ENCODE results near the gene NUMA1. TPM values are rescaled to one million over a fixed set of nuclear protein-coding genes. Genes with fewer than 3 reads are reported as not detected.
A peak's percentile ranks its signal among the peaks of the same experiment; 100 is the strongest.

NUMA1 gene
- total and polyA plus RNA-seq, 9 of the 15 experiments (the other 6 are each of a cell fraction or from before 2014, with no cell fraction given): 4.1 to 104 (median 51.2) TPM

DNA sequence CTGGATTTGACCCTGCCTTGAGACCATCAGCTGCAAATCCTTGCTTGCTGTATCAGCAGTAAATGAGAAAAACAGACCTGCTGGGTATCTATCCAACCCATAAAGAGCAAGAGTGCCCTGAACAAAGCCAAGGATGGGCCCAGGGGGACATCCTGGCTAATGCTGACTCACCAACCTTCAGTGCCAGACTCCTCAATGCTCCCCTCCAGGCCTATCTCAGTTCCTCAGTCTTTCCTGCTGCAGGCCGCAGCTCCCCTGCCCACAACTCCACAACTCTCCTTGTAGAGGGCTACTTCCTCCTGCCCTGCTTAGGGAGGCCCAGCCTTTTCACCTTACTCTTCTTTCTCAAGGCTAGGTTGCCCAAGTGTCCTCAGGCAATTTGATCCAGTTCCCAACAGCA, 20.1 kb upstream of the NUMA1 start (continued):
- TF ChIP-seq DPF2 (IDR thresholded peaks at IDR 0.05) (peak; percentile 54; the same call in 1 of the 2 replicates), HES1 (IDR thresholded peaks at IDR 0.05; ENCODE audit: low read depth) (no peak), ZNF584 (CRISPR knock-in tag; IDR thresholded peaks at IDR 0.05; ENCODE audit: low read depth) (no peak), DACH1 (IDR thresholded peaks at IDR 0.05; ENCODE audit: partially characterized antibody) (no peak), MEF2A (IDR thresholded peaks at IDR 0.05; ENCODE audit: control insufficient read depth, low read depth, low read length) (no peak), CCAR2 (IDR thresholded peaks at IDR 0.05; ENCODE audit: low read depth, low read length) (no peak), DNMT1 (IDR thresholded peaks at IDR 0.05) (no peak), SMARCA5 (IDR thresholded peaks at IDR 0.05) (no peak), PRDM10 (IDR thresholded peaks at IDR 0.05; ENCODE audit: partially characterized antibody) (peak; percentile 28), NFE2 (IDR thresholded peaks at IDR 0.05; ENCODE audit: low read depth) (peak; percentile 79), DMBX1 (CRISPR knock-in tag; IDR thresholded peaks at IDR 0.05; ENCODE audit: borderline replicate concordance) (no peak), MYBL2 (IDR thresholded peaks at IDR 0.05; ENCODE audit: low read depth) (no peak), MYBL2 (CRISPR knock-in tag; IDR thresholded peaks at IDR 0.05; ENCODE audit: borderline replicate concordance) (no peak), MIER1 (IDR thresholded peaks at IDR 0.05; ENCODE audit: low read depth) (no peak), HDAC3 (IDR thresholded peaks at IDR 0.05; ENCODE audit: borderline replicate concordance, partially characterized antibody) (no peak), PTBP1 (IDR thresholded peaks at IDR 0.05; ENCODE audit: low read depth, low read length) (no peak), ZNF124 (CRISPR knock-in tag; IDR thresholded peaks at IDR 0.05) (no peak)
- TF ChIP-seq, protein P1, sequence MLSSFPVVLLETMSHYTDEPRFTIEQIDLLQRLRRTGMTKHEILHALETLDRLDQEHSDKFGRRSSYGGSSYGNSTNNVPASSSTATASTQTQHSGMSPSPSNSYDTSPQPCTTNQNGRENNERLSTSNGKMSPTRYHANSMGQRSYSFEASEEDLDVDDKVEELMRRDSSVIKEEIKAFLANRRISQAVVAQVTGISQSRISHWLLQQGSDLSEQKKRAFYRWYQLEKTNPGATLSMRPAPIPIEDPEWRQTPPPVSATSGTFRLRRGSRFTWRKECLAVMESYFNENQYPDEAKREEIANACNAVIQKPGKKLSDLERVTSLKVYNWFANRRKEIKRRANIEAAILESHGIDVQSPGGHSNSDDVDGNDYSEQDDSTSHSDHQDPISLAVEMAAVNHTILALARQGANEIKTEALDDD (IDR thresholded peaks at IDR 0.05): no peak
- TF ChIP-seq, protein P2, sequence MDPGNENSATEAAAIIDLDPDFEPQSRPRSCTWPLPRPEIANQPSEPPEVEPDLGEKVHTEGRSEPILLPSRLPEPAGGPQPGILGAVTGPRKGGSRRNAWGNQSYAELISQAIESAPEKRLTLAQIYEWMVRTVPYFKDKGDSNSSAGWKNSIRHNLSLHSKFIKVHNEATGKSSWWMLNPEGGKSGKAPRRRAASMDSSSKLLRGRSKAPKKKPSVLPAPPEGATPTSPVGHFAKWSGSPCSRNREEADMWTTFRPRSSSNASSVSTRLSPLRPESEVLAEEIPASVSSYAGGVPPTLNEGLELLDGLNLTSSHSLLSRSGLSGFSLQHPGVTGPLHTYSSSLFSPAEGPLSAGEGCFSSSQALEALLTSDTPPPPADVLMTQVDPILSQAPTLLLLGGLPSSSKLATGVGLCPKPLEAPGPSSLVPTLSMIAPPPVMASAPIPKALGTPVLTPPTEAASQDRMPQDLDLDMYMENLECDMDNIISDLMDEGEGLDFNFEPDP (CRISPR knock-in tag; IDR thresholded peaks at IDR 0.05): no peak
- TF ChIP-seq, protein P3, sequence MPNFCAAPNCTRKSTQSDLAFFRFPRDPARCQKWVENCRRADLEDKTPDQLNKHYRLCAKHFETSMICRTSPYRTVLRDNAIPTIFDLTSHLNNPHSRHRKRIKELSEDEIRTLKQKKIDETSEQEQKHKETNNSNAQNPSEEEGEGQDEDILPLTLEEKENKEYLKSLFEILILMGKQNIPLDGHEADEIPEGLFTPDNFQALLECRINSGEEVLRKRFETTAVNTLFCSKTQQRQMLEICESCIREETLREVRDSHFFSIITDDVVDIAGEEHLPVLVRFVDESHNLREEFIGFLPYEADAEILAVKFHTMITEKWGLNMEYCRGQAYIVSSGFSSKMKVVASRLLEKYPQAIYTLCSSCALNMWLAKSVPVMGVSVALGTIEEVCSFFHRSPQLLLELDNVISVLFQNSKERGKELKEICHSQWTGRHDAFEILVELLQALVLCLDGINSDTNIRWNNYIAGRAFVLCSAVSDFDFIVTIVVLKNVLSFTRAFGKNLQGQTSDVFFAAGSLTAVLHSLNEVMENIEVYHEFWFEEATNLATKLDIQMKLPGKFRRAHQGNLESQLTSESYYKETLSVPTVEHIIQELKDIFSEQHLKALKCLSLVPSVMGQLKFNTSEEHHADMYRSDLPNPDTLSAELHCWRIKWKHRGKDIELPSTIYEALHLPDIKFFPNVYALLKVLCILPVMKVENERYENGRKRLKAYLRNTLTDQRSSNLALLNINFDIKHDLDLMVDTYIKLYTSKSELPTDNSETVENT (CRISPR knock-in tag; IDR thresholded peaks at IDR 0.05): no peak

All from K562 (cell line).